OCI-LY1 (cell line): Measurements from ENCODE around the gene XRCC4.

Experiments used
- H2AFZ ChIP-seq: fragments of 200-600 bp; sonication (generic), shearing (Covaris generic); 2 replicates; pipeline ENCODE4 v1.6.0; 2014; ENCODE audit warnings: antibody characterized with exemption, mild to moderate bottlenecking, low read length
- H3F3A ChIP-seq: fragments of 200-600 bp; sonication (generic), shearing (Covaris generic); 2 replicates; pipeline ENCODE4 v1.6.0; 2014; ENCODE audit warnings: mild to moderate bottlenecking, antibody characterized with exemption, low read length, moderate library complexity; ENCODE audit not compliant: insufficient read depth
- H3K27ac ChIP-seq: fragments of 200-600 bp; sonication (generic); 2 replicates; pipeline ENCODE4 v1.5.1; 2014; ENCODE audit warnings: low read length, mixed run types, mild to moderate bottlenecking, low read depth; ENCODE audit not compliant: poor library complexity, severe bottlenecking
- H3K27me3 ChIP-seq: fragments of 200-600 bp; sonication (generic); 2 replicates; pipeline ENCODE4 v1.6.0; 2014; ENCODE audit warnings: antibody characterized with exemption, mild to moderate bottlenecking, low read length, moderate library complexity; ENCODE audit not compliant: insufficient read depth
- H3K36me3 ChIP-seq: fragments of 200-600 bp; sonication (generic); 2 replicates; pipeline ENCODE4 v1.6.1; 2014; ENCODE audit warnings: mild to moderate bottlenecking, antibody characterized with exemption, low read length, moderate library complexity, mixed read lengths; ENCODE audit not compliant: insufficient read depth
- H3K4me1 ChIP-seq: fragments of 200-600 bp; sonication (generic); 2 replicates; pipeline ENCODE4 v1.5.1; 2014; ENCODE audit warnings: mild to moderate bottlenecking, low read length, moderate library complexity; ENCODE audit not compliant: insufficient read depth, severe bottlenecking
- H3K4me2 ChIP-seq: fragments of 200-600 bp; sonication (generic), shearing (Covaris generic); 2 replicates; pipeline ENCODE4 v1.6.1; 2014; ENCODE audit warnings: low read length
- H3K4me3 ChIP-seq: fragments of 200-600 bp; sonication (generic); 2 replicates; pipeline ENCODE4 v1.5.1; 2014; ENCODE audit warnings: low read length, low read depth, mild to moderate bottlenecking, mixed read lengths; ENCODE audit not compliant: poor library complexity, severe bottlenecking
- H3K79me2 ChIP-seq: fragments of 200-600 bp; shearing (Covaris generic); 2 replicates; pipeline ENCODE4 v1.6.1; 2016; ENCODE audit warnings: mixed run types, low read length, mixed read lengths; ENCODE audit not compliant: insufficient read depth
- H3K9ac ChIP-seq: fragments of 200-600 bp; sonication (generic), shearing (Covaris generic); 2 replicates; pipeline ENCODE4 v1.6.1; 2014; ENCODE audit warnings: mild to moderate bottlenecking, low read length, mixed read lengths
- H3K9me2 ChIP-seq: fragments of 200-600 bp; sonication (generic), shearing (Covaris generic); 2 replicates; pipeline ENCODE4 v1.6.1; 2014; ENCODE audit warnings: low read depth, mild to moderate bottlenecking, low read length, mixed read lengths
- H3K9me3 ChIP-seq: fragments of 200-600 bp; shearing (Covaris generic); 2 replicates; pipeline ENCODE4 v1.6.1; 2014; ENCODE audit warnings: low read length, mixed read lengths
- H4K20me1 ChIP-seq: fragments of 200-600 bp; sonication (generic), shearing (Covaris generic); 2 replicates; pipeline ENCODE4 v1.6.0; 2016; ENCODE audit warnings: mild to moderate bottlenecking, low read length; ENCODE audit not compliant: insufficient read depth
- CTCF ChIP-seq: fragments of 200-600 bp; sonication (generic), shearing (Covaris generic); IDR thresholded peaks from 2 replicates; pipeline ENCODE4 v1.5.1; 2017; ENCODE audit warnings: mild to moderate bottlenecking, antibody characterized with exemption, low read length, moderate library complexity, mixed read lengths
- EZH2 ChIP-seq: fragments of 200-600 bp; sonication (generic), shearing (Covaris generic); IDR thresholded peaks from 2 replicates; pipeline ENCODE4 v1.8.0; 2017; ENCODE audit warnings: borderline replicate concordance, mixed run types, mild to moderate bottlenecking, antibody characterized with exemption, low read length, moderate library complexity, mixed read lengths

The XRCC4 gene

GRCh38 chr5:83085106-83085505 lies 7.8 kb downstream of the XRCC4 start:
- no peak overlapping the region for H3K4me3 ChIP-seq
- no peaks in the 10 kb centered on the region for H3K79me2 ChIP-seq
- no peaks in the 10 kb centered on the region for H3K9me2 ChIP-seq
- no peak overlapping the region for H3K4me2 ChIP-seq
- no peak overlapping the region for H2AFZ ChIP-seq
- no peak overlapping the region for H3K9ac ChIP-seq
- H3K9me3 ChIP-seq: no peaks in the 10 kb centered on the region
- H3K4me1 ChIP-seq: no peaks in the 10 kb centered on the region
- TF ChIP-seq EZH2 (no peak), CTCF (no peak)
- H3K27me3 ChIP-seq: no peaks in the 10 kb centered on the region
- H3K36me3 ChIP-seq: no peaks in the 10 kb centered on the region
- no peaks in the 10 kb centered on the region for H3F3A ChIP-seq
- H4K20me1 ChIP-seq: no peaks in the 10 kb centered on the region
- H3K27ac ChIP-seq: no peak overlapping the region

GRCh38 chr5:83090169-83090568 lies 12.8 kb downstream of the XRCC4 start:
- no peaks in the 10 kb centered on the region for H3K4me1 ChIP-seq
- no peaks in the 10 kb centered on the region for H4K20me1 ChIP-seq
- H3F3A ChIP-seq: no peaks in the 10 kb centered on the region
- no peak overlapping the region for H3K4me2 ChIP-seq
- H3K9me2 ChIP-seq: no peaks in the 10 kb centered on the region
- H3K27me3 ChIP-seq: no peaks in the 10 kb centered on the region
- no peaks in the 10 kb centered on the region for H3K36me3 ChIP-seq
- no peak overlapping the region for H3K27ac ChIP-seq
- H3K9ac ChIP-seq: no peak overlapping the region
- H2AFZ ChIP-seq: no peak overlapping the region
- no peaks in the 10 kb centered on the region for H3K79me2 ChIP-seq
- no peak for TF ChIP-seq EZH2
- TF ChIP-seq CTCF: no peak
- H3K9me3 ChIP-seq: peaks cover 6% of the 10 kb centered on the region; the same call in 1 of the 2 replicates
- no peak overlapping the region for H3K4me3 ChIP-seq

- no peak overlapping the region for H3K9ac ChIP-seq
- no peaks in the 10 kb centered on the region for H3K36me3 ChIP-seq
- H3K27ac ChIP-seq: no peak overlapping the region
- no peak overlapping the region for H3K4me2 ChIP-seq
- H3K9me2 ChIP-seq: no peaks in the 10 kb centered on the region
- no peaks in the 10 kb centered on the region for H3K79me2 ChIP-seq
- no peak overlapping the region for H2AFZ ChIP-seq
- peaks cover 6% of the 10 kb centered on the region; the same call in 1 of the 2 replicates for H3K9me3 ChIP-seq
- no peaks in the 10 kb centered on the region for H4K20me1 ChIP-seq
- no peaks in the 10 kb centered on the region for H3F3A ChIP-seq
- no peak for TF ChIP-seq CTCF
- TF ChIP-seq EZH2: no peak
- H3K4me3 ChIP-seq: no peak overlapping the region
- no peaks in the 10 kb centered on the region for H3K27me3 ChIP-seq
- no peaks in the 10 kb centered on the region for H3K4me1 ChIP-seq
Observed at GRCh38 chr5:83092619-83093018, 15.3 kb downstream of the XRCC4 start.
